H9 (cell line): ENCODE data around the gene TNIK. TPM values are rescaled to one million over a fixed set of nuclear protein-coding genes. Genes with fewer than 3 reads are reported as not detected.
"Not testable (repeated sequence)": the region's sequence is repeated elsewhere in the genome, so short reads cannot be mapped to it uniquely, and the experiment has no call there.

Experiments used
- DNase-seq: peaks from one replicate; pipeline ENCODE4 v3.0.0-alpha.2; 2017
- H2AFZ ChIP-seq: one replicate; pipeline ENCODE4 v1.6.1; 2013; ENCODE audit warnings: mild to moderate bottlenecking, low read length, control low read depth, moderate library complexity
- H2AK5ac ChIP-seq: 2 replicates; pipeline ENCODE4 v1.6.1; 2013; ENCODE audit warnings: low read length, control low read depth, mixed read lengths; ENCODE audit not compliant: insufficient read length
- H2BK120ac ChIP-seq: one replicate; pipeline ENCODE4 v1.6.1; 2013; ENCODE audit warnings: low read depth, mild to moderate bottlenecking, low read length, control low read depth, inconsistent platforms; ENCODE audit not compliant: poor library complexity, severe bottlenecking
- H2BK12ac ChIP-seq: 2 replicates; pipeline ENCODE4 v1.6.1; 2013; ENCODE audit warnings: low read length, control low read depth, mixed read lengths, low read depth; ENCODE audit not compliant: insufficient read length
- H2BK15ac ChIP-seq: 2 replicates; pipeline ENCODE4 v1.6.1; 2013; ENCODE audit warnings: low read depth, low read length, control low read depth
- H2BK20ac ChIP-seq: one replicate; pipeline ENCODE4 v1.6.1; 2013; ENCODE audit warnings: low read depth, mild to moderate bottlenecking, low read length, control low read depth, inconsistent platforms; ENCODE audit not compliant: poor library complexity, severe bottlenecking
- H2BK5ac ChIP-seq: 2 replicates; pipeline ENCODE4 v1.6.1; 2013; ENCODE audit warnings: low read length, control low read depth, mixed read lengths; ENCODE audit not compliant: insufficient read length
- H3K14ac ChIP-seq: 2 replicates; pipeline ENCODE4 v1.6.1; 2013; ENCODE audit warnings: low read length, control low read depth; ENCODE audit not compliant: insufficient read depth
- H3K18ac ChIP-seq: 2 replicates; pipeline ENCODE4 v1.6.1; 2013; ENCODE audit warnings: low read depth, mild to moderate bottlenecking, mixed read lengths, low read length, control low read depth; ENCODE audit not compliant: insufficient read length
- H3K23ac ChIP-seq: 2 replicates; pipeline ENCODE4 v1.6.1; 2013; ENCODE audit warnings: low read length, control low read depth, mixed read lengths, low read depth; ENCODE audit not compliant: insufficient read length
- H3K23me2 ChIP-seq: 2 replicates; pipeline ENCODE4 v1.6.1; 2013; ENCODE audit warnings: low read depth, mild to moderate bottlenecking, mixed read lengths, low read length, control low read depth; ENCODE audit not compliant: insufficient read length, poor library complexity, severe bottlenecking
- H3K27ac ChIP-seq: 2 replicates; pipeline ENCODE4 v1.5.1; 2013; ENCODE audit warnings: low read length, control low read depth, mixed read lengths, low read depth; ENCODE audit not compliant: insufficient read length
- H3K27me3 ChIP-seq: 2 replicates; pipeline ENCODE4 v1.6.1; 2013; ENCODE audit warnings: low read length, control low read depth, inconsistent platforms; ENCODE audit not compliant: insufficient read depth
- H3K4ac ChIP-seq: 2 replicates; pipeline ENCODE4 v1.6.1; 2013; ENCODE audit warnings: low read depth, mild to moderate bottlenecking, control low read depth, inconsistent platforms, low read length, moderate library complexity
- H3K4me1 ChIP-seq: 2 replicates; pipeline ENCODE4 v1.6.1; 2013; ENCODE audit warnings: low read length, control low read depth, inconsistent platforms; ENCODE audit not compliant: insufficient read depth
- H3K4me2 ChIP-seq: 2 replicates; pipeline ENCODE4 v1.6.1; 2013; ENCODE audit warnings: low read length, control low read depth, mixed read lengths; ENCODE audit not compliant: insufficient read length, insufficient read depth
- H3K56ac ChIP-seq: 2 replicates; pipeline ENCODE4 v1.6.1; 2013; ENCODE audit warnings: low read depth, mild to moderate bottlenecking, mixed read lengths, low read length, control low read depth; ENCODE audit not compliant: insufficient read length
- H3K79me1 ChIP-seq: 2 replicates; pipeline ENCODE4 v1.6.1; 2013; ENCODE audit warnings: low read depth, mild to moderate bottlenecking, moderate library complexity, low read length, control low read depth, inconsistent platforms; ENCODE audit not compliant: insufficient read depth, poor library complexity, severe bottlenecking
- H3K79me2 ChIP-seq: 2 replicates; pipeline ENCODE4 v1.6.1; 2013; ENCODE audit warnings: low read length, control low read depth, inconsistent platforms; ENCODE audit not compliant: insufficient read depth
- H3K9ac ChIP-seq: 2 replicates; pipeline ENCODE4 v1.6.1; 2013; ENCODE audit warnings: low read length, control low read depth, mixed read lengths; ENCODE audit not compliant: insufficient read length; ENCODE audit errors: extremely low read depth
- H3K9me3 ChIP-seq: one replicate; pipeline ENCODE4 v1.6.1; 2013; ENCODE audit warnings: low read depth, low read length, inconsistent platforms; ENCODE audit not compliant: control insufficient read depth
- H3T11ph ChIP-seq: one replicate; pipeline ENCODE4 v1.6.1; 2013; ENCODE audit warnings: mild to moderate bottlenecking, low read length, control low read depth, inconsistent platforms
- H4K20me1 ChIP-seq: one replicate; pipeline ENCODE4 v1.6.1; 2013; ENCODE audit not compliant: control insufficient read depth, insufficient read length, insufficient read depth
- H4K5ac ChIP-seq: 2 replicates; pipeline ENCODE4 v1.6.1; 2013; ENCODE audit warnings: low read depth, mild to moderate bottlenecking, mixed read lengths, low read length, control low read depth; ENCODE audit not compliant: insufficient read length
- H4K8ac ChIP-seq: replicated peaks from 2 replicates; pipeline ENCODE4 v1.6.1; 2013; ENCODE audit warnings: low read length, control low read depth, mixed read lengths, low read depth; ENCODE audit not compliant: insufficient read length
- H4K91ac ChIP-seq: 2 replicates; pipeline ENCODE4 v1.6.1; 2013; ENCODE audit warnings: low read depth, mild to moderate bottlenecking, moderate library complexity, mixed read lengths, low read length, control low read depth; ENCODE audit not compliant: insufficient read length
- H3K27ac Mint-ChIP-seq, 3 experiments: 2 replicates in 2 of 3; 3 replicates in 1 of 3; pipeline ENCODE4 v1.8.0; 2020 to 2021; ENCODE audit warnings: mixed read lengths in 3 of 3, mild to moderate bottlenecking in 1 of 3, moderate library complexity in 1 of 3
- H3K27me3 Mint-ChIP-seq: 2 replicates; pipeline ENCODE4 v1.8.0; 2021; ENCODE audit warnings: low read depth, mild to moderate bottlenecking, moderate library complexity, mixed read lengths
- H3K36me3 Mint-ChIP-seq, 3 experiments: 2 replicates in 2 of 3; 3 replicates in 1 of 3; pipeline ENCODE4 v1.8.0; 2020 to 2021; ENCODE audit warnings: low read depth in 3 of 3, mixed read lengths in 3 of 3; ENCODE audit not compliant: insufficient read depth in 1 of 3
- H3K4me1 Mint-ChIP-seq, 2 experiments: 2 replicates each; pipeline ENCODE4 v1.8.0; 2020; ENCODE audit warnings: mixed read lengths in 2 of 2
- H3K4me3 Mint-ChIP-seq, 2 experiments: 2 replicates in 1 of 2; 3 replicates in 1 of 2; pipeline ENCODE4 v1.8.0; 2020 to 2021; ENCODE audit warnings: mild to moderate bottlenecking in 2 of 2, mixed read lengths in 2 of 2, moderate library complexity in 1 of 2
- H3K9me3 Mint-ChIP-seq, 2 experiments: 2 replicates in 1 of 2; 3 replicates in 1 of 2; pipeline ENCODE4 v1.8.0; 2020; ENCODE audit warnings: mild to moderate bottlenecking in 2 of 2, mixed read lengths in 2 of 2, moderate library complexity in 1 of 2
- CTCF ChIP-seq: fragments of 200-600 bp; sonication (generic); conservative IDR thresholded peaks from 3 replicates; pipeline ENCODE4 v1.8.0; 2021; ENCODE audit warnings: antibody characterized with exemption, mild to moderate bottlenecking
- WGBS: extraction: QIAGEN DNeasy Blood & Tissue Kit; methylation state at CpG from one replicate; pipeline ENCODE4 v1.1.7; 2013; ENCODE audit warnings: missing lambda C conversion rate, low lambda C conversion rate, mixed read lengths; ENCODE audit not compliant: insufficient read length; ENCODE audit errors: extremely low coverage; 5-methylcytosine and 5-hydroxymethylcytosine counted together
- total RNA-seq: library from RNA; stranded (reverse); gene quantifications from 2 replicates; pipeline ENCODE4 v1.2.1, GENCODE V29; 2021

TNIK gene
- total RNA-seq, 1 experiment from 2014 or later = 15.9 TPM

GRCh38 chr3:171289291-171289690 is 170.9 kb downstream of the TNIK start:
- H3K27me3 Mint-ChIP-seq = no peaks in the 10 kb centered on the region
- no peak overlapping the region for H3K27ac Mint-ChIP-seq
- Histone ChIP-seq H3K9me3 (no peaks in the 10 kb centered on the region), H3K4me2 (no peak overlapping the region), H3K14ac (no peak overlapping the region), H4K20me1 (no peaks in the 10 kb centered on the region), H4K8ac (no peak overlapping the region), H3K4me1 (peaks cover 3% of the 10 kb centered on the region; the same call in 1 of the 2 replicates), H3T11ph (no peak overlapping the region), H3K27ac (no peak overlapping the region), H2BK20ac (no peak overlapping the region), H2AK5ac (no peak overlapping the region), H2BK120ac (no peak overlapping the region), H4K91ac (no peak overlapping the region), H3K4ac (no peak overlapping the region), H2BK15ac (no peak overlapping the region), H2BK5ac (no peak overlapping the region), H3K27me3 (no peaks in the 10 kb centered on the region), H4K5ac (no peak overlapping the region), H3K9ac (no peak overlapping the region), H3K79me2 (no peaks in the 10 kb centered on the region), H2AFZ (no peak overlapping the region), H3K23ac (no peak overlapping the region), H3K18ac (no peak overlapping the region), H3K23me2 (no peaks in the 10 kb centered on the region), H2BK12ac (no peak overlapping the region), H3K56ac (no peak overlapping the region), H3K79me1 (no peaks in the 10 kb centered on the region)
- H3K9me3 Mint-ChIP-seq = no peaks in the 10 kb centered on the region
- DNase-seq = no peak
- H3K36me3 Mint-ChIP-seq = no peaks in the 10 kb centered on the region; a peak in 1 of 7 replicates
- no peak overlapping the region for H3K4me3 Mint-ChIP-seq
- peaks cover 9 to 15% of the 10 kb centered on the region in 2 experiments for H3K4me1 Mint-ChIP-seq
- no peak for TF ChIP-seq CTCF

GRCh38 chr3:171287761-171288160 is 172.4 kb downstream of the TNIK start:
- not testable (repeated sequence) for H2BK120ac ChIP-seq, H2BK15ac ChIP-seq, H4K8ac ChIP-seq, DNase-seq, H3K9me3 ChIP-seq, H2BK20ac ChIP-seq, H3K27ac Mint-ChIP-seq, H4K20me1 ChIP-seq, H3K4me3 Mint-ChIP-seq, H3K14ac ChIP-seq, H2BK12ac ChIP-seq, H3K79me1 ChIP-seq, H3K27me3 ChIP-seq, H3K4me1 ChIP-seq, H3K4me2 ChIP-seq, H3K9me3 Mint-ChIP-seq, H3T11ph ChIP-seq, H3K23ac ChIP-seq, H2AFZ ChIP-seq, H3K79me2 ChIP-seq, H3K9ac ChIP-seq, H2BK5ac ChIP-seq, H3K27ac ChIP-seq, H4K5ac ChIP-seq, H3K36me3 Mint-ChIP-seq, H4K91ac ChIP-seq, H3K4ac ChIP-seq, H3K27me3 Mint-ChIP-seq, H3K18ac ChIP-seq, H2AK5ac ChIP-seq, H3K23me2 ChIP-seq, H3K56ac ChIP-seq
- WGBS = no CpG with 5 or more reads among the region's 3 CpGs
- H3K4me1 Mint-ChIP-seq = peaks cover 9 to 21% of the 10 kb centered on the region in 2 experiments
